HG03460 (cell line): ENCODE results near the gene JARID2.

Source experiments
- ATAC-seq: cut with Tn5 transposase; IDR thresholded peaks from one replicate; pipeline ENCODE4 v1.9.1; 2021; ENCODE audit not compliant: unreplicated experiment

JARID2 gene

DNA sequence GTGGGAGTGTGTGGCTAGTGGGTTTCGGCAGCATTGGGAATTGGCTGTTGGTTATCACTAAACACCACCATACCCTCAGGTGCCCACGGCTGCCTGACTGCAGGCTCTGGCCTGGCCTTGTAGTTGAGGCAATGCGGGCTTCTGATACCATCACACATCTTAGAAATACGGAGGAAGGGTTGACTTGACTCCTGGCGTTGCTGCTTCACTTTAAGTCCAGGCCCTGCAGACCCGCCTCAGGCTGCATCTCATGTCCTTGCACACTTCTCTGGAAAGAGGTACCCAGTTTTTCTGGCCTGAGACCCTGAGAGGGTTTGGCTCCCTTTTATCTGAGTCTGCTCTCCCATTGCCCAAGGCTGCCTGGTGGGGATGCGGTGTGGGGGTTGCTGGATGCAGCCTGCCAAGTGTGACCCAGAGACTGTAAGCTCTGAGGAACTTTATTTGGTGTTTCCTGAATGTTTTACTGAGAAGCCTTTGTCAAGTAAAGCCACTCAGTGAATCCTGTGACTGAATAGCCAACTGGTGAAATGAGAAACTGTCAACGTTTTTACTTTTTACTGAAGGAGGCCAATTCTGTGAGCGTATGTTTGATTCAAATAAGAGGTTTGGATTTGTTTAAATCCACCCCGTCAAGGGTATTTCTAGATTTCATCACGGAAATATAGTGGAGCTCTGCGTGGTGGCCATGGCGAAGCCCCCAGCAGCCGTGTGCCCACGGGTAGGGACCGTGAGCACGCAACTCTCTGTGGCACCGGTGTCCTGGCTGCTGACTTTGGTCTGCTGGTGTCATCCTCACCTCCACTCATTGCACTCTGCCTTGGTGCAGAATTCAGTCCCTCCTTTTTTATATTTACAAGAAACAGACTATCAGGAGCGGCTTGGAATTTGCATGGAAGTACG is 256.8 kb downstream of the JARID2 start:
- no peak for ATAC-seq

DNA sequence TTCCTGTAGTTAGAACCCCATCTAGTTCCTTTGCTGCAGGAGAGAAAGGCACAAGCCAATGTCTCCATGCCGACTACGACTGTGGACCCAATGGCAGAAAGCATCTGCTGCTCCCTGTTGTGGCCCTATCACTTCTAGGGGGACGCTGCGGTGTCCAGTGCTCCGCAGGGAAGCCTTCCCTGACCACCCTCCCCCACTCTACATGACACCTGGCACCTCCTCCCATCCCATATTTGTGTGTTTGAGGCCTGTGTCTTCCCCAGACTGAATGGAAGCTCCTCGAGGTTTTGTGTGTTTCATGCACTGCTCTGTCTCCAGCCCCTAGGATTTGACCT is 257.4 kb downstream of the JARID2 start:
- no peak for ATAC-seq

DNA sequence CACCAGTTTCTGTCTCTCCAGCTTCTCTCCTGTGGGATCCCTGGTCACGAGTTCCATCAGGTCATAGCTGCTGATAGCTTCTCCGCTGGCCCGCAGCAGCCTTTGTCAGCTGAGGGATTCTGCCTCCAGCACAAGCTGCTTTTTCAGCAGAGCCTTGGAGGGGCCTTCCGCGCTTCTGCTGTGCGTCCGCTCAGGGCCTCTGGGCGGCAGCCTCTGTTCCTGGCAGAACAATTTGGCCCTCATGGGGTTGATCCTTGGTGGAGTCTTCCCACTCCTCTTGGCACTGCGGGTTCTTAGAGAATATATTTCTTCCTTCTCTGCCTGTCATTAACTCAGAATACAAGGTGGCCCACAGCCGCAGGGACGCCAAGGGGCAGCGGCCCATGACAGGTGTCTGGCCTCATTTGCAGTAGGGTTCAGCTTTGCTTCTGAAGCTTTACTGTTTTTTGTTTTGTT is 258.2 kb downstream of the JARID2 start:
- no peak for ATAC-seq

DNA sequence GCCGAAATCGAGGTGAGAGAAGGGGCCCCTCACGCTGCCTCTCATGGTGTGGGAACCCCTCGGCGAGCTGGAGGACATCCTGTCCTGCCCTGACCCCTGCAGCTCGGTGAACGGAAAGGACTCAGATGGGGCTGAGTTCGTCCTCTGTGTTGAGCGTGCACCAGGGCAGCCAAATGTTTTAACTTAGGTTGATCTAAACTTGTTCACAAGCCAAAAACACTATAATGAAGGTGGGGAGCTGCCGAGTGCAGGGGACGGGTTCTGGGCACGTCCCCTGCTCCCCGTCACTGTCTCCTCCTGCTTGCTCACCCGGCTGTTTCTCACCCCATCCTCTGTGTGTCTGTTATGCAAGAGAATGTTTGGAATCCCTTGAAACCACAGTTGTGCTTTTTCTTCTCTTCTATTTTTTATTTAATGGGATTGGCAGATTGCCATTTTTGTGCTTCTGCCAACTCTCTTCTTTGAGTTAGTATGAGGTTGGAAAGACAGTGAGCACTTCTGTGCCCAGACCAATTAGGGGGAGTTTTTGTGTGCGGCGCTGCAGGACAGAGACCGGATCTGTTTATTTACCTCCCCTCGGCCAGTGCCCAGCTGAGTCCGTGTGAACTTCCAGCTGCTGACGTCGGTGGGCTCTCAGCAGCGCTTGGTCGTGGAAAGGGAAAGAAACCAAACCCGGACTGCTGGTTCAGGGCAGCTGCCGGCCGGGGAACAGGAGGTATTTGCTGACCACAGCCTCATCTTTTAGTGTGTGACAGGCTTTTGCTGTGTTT is 258.9 kb downstream of the JARID2 start:
- ATAC-seq = no peak

DNA sequence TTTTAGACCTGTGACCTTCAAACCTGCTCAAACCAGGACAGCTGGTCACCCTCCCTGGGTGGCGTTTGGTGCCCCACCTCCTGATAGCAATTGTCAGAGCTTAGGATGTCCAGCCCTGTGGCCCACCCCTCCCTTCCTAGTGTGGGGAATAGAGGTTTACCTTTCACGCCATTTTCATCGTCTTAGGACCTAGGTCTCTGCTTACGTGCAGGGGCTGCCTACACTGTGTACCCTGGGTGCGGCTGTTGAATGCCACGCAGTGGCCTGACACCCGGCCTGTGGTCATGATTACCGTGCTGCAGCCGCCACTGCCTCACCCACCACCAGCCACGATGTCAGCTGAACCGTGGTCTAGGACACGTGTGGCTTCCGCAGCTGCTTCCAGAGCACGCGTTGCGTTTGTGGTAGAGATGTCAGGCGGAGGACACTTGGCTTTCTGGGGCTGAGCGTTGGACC is 259.6 kb downstream of the JARID2 start:
- ATAC-seq = no peak

DNA sequence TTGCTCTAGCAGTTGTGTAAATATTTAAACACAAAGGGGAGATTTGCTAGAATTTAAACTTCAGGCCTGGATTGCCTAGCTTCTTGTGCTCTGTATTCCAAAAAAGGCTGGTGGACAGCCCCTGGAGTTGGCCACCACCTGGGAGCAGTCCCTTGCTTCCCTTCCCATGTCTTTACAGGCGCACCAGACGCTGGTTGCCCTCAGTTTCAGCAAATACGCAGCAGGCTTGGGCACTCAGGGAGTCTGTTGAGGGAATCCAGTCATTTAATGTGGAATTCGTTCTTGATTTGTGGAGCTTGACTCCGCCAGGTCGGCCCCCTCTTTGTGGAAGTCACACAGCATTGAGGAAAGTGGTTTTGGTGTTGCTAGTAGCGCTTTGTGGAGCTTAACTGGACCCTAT is 260.2 kb downstream of the JARID2 start:
- no peak for ATAC-seq

DNA sequence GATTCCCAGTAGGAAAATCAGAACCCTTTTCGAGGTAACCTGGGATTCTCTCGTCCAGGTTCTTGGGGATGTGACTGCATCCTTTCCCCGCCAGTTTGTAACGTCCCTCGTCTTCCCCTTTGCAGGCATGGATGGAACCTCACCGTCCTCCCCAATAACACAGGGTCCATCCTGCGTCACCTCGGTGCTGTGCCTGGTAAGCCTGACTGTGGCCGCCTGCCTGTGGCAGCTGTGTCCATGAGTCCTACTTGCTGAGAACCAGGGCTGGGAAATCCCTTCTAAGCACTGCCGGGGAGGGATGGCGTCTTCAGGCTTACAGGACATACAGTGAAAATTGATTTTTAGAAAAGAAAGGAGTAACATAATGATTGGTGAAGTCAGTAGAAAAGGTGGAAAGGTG is 261.4 kb downstream of the JARID2 start:
- ATAC-seq = no peak

DNA sequence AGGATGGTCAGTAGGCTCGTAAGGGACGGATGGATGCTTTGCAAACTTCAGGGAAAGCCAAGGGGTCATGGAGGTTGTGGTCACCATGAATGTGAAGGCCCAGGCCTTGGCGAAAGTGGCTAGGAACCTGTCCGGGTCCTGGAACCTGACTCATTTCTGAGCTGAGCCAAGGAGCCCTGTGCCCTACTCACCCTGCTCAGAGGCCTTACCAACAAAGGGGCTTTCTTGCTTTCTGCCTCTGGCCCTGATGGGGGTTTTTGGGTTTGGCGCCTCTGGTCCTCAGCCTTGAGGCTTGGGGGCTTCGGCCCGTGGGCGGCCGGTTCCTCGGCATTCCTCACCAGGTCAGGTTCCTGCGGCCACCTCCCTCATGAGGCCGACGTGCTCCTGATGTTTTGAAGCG is 261.9 kb downstream of the JARID2 start:
- ATAC-seq = no peak

DNA sequence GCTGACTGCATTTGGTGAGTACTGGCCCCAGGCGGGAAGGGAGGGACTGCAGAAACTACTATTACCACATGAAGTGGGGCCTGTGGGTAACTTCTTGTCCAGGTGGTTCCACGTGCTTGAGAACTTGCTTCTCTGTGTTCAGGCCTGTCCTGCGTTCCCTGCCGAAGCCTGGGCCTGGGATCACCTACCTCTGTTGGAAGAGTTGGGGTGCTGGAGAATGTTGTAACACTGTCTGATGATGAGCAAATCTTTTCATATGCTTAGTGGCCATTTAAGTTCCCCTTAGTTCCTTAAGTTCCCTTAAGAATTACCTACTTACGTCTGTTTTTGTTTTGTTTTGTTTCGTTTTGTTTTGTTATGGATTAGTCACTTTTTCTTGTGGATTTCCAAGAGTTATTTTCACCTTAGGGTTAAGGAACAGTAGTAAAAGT is 262.6 kb downstream of the JARID2 start:
- ATAC-seq = no peak

DNA sequence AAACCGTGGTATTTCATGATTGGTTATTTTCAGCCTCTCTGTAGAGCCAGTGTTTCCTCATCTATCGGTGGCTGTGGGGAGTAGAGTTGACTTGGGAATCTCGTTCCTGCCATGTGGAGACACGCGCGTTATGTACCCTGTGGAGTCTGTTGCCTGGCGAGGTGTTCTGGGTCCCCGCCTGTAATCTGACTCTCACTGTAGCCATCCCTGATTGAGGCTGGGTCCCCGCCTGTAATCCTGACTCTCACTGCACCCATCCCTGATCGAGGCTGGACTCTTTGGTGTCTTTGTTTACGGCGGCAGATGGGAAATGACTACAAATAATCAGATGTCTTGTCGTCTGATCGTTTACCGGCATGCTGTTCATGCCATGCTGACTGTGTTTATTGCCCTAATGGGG is 263.1 kb downstream of the JARID2 start:
- no peak for ATAC-seq

DNA sequence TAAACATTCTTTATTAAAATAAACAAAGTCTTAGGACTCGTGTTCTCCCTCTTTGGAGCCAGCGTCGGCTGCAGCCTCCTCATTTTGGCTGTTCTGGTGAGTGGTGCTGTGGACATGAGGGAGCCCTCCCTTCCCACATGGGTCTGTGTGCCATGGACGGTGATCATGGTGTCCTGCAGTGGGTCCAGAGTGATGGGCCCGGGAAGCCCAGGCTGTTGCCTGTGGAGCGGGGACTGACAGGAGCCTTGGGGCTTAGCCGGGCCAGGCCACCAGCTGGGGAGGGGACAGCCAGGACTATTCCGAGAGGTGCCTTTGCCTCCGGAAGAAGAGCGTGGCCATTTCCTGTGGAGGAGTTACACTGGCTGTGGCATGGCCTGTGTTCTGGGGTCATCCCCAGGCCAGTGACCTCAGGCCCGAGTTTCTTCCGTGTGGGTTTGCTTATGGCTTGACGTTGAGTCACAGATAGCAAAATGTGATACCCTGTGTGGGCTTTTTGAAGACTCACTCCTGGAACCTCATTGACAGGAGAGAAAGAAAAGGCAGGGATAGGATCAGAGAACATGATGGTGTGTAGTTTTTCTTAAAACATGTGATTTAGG is 263.6 kb downstream of the JARID2 start:
- no peak for ATAC-seq

DNA sequence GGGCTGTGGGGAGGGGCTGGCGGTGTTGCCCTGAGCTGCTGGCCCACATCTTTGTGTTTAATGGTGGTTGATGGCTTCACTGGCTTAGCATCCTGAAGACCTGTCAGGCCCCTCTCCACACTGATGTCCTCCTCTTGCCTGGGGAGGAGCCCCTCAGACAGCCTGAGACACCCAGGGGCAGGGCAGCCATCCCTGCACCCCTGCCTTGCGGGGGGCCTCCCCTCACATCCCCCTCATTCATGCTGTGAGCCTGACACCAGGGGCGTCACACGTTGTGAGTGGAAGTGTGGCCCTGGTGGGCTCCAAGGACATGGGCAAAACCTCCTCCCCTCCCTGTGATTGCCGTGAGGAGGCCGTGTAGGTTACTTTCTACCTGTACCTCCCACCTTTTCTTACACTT is 264.3 kb downstream of the JARID2 start:
- no peak for ATAC-seq

DNA sequence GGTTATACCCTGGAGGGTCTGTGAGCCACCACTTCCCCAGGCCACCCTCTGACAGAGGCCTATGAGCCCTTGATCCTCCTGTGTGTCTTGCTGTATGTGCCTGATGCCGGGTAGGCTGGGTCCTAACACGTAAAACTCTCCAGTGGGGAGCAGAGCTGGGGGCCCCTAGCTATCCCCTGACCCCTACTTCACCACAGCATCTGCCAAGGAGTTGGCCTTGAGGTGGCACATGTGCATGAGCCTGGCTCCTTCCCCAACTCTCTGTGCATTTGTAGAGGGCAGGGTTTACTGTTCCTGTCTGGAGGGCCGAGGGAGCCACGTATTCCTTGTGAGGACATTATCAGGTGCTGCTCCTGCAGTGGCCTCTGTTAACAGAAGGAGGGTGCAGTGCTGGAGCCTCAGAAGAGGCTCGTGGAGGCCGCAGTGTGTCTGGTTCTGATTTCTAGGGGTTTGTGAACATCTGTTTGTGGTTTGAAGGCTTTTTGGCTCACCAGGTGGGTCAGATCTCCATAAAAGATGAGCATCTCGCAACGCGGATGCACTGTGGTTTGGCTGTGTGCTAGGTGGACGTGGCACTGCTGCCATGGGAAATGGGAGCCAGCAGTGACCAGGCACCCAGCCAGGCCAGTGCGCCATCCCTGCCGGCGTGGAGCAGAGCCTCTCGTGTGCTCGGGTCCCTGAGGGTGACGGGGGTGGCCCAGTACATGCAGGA is 264.8 kb downstream of the JARID2 start:
- ATAC-seq = no peak

DNA sequence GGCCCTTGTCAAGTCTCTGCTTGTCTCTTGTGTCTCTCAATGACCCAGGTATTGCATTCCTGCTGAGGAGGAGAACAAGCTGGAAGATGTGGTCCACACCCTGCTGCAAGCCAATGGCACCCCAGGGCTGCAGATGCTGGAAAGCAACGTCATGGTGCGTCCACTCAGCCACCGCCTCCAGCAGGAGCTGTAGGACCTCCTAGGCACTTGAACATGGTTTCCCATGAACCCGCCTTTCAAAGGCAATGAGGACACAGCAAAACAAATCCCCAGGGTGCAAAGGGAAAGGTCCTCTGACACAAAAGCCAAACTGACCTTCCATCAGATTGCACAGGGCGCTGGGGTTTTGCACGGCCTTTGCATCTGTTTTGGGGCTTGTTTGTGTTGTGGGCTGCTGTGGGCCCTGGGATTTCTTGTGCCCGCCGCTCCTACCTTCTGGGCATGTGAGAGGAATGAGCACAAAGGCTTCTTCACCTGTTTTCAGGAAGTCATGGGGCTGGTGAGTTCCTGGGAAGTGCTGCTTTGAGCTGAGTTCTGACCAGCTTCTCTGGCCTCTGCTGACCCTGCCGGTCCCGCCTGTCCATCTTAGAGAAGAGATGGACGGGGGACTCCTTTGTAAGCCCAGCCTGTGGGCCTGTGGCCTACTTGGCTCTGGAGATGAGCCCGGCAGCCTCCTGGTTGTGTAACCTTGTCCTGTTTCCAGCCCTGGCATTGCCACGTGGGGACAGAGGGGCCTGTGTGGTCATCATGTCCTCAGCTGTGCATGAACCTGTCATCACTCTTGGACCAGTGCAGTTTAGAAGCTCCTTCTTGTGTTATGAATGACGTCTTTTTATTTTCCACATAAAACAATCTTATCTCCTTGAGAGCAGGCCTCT is 265.6 kb downstream of the JARID2 start:
- no peak for ATAC-seq

DNA sequence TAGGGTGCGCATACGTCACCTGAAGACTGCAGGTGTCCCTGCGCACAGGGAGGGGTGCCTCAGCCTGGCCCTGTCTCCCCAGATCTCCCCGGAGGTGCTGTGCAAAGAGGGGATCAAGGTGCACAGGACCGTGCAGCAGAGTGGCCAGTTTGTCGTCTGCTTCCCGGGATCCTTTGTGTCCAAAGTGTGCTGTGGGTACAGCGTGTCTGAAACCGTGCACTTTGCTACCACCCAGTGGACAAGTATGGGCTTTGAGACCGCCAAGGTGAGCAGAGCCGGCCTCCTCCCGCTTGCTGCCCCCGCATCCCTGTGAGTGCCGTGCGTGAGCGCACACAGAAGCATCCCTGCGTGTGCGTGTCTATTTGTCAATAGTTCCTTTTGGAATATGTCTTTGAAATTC is 266.3 kb downstream of the JARID2 start:
- no peak for ATAC-seq

DNA sequence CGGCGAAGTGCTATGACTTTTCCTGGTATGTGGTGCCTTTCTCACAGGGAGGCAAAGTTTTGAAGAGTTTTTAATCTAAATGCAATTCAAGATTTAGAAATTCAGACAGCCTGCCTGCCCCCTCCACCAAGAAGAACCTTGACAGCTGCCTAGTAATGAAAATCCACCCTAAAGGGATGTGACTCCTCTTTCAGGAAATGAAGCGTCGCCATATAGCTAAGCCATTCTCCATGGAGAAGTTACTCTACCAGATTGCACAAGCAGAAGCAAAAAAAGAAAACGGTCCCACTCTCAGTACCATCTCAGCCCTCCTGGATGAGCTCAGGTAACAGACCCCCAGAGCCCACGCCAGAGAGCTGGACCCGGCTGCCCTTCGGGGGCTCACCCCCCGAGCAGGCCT is 266.9 kb downstream of the JARID2 start:
- ATAC-seq = no peak

DNA sequence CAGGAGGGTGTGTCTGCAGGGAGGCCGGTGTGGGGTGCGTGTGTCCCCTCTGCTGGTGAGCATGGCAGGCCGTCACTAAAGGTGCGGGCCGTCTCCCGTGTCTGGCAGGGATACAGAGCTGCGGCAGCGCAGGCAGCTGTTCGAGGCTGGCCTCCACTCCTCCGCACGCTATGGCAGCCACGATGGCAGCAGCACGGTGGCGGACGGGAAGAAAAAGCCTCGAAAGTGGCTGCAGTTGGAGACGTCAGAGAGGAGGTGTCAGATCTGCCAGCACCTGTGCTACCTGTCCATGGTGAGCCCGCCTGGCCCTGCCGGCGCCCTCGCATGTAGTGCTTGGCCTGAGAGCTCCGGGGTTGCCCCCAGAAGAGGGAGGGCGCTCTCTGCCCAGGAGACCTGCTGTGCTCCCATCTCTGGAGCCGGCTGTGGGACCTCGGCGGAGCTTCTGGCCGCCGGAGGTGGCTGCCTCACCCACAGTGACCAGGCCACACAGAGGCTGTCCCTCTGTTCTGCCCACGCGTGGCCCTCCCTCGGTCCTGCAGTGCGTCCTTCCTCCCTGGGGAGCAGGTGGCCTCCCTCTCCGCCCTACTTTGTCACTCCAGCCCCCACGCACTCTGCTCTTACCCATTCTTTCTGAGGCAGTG is 267.4 kb downstream of the JARID2 start:
- no peak for ATAC-seq

DNA sequence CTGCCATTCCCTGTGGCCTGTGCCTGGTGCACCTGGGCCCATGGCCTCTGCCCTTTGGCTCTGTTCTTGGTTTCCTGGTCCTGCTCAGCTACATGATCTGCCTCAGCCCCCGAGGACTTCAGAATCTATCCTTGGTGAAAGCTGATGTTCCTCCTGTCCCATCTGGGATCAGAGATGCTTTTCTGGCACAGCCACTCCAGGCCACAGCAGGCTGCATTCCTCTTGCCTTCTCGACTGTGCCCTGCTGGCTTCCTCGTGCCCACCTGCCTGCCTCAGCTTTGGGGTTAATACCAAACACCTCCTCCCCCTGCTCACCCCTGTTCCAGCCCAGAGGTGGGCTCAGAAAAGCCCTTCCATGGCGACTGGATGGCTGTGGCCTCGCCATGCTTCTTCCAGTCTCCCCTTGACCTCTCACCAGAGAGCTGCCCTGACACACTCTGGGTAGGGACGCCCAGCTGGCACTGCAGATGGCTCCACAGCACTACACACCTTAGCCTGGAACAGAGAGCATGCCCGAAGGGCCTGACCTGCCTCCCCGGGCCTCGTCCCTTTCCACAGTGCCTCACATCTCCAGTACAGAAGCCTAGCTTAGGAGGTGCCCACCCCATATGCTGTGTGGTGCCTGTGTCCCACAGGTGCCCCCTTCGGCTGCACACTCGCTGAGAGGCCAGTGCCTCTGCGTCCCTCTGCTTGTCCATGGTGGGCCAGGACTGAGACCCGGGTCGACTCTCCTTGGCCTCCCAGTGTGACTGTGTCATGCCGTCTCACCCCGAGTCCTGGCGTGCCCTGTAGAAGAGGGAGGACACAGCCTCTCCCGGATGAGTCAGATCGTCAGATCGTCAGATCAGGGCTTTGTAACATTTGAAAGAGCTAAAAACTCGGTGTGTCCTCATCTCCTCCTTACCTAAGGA is 268.2 kb downstream of the JARID2 start:
- no peak for ATAC-seq

DNA sequence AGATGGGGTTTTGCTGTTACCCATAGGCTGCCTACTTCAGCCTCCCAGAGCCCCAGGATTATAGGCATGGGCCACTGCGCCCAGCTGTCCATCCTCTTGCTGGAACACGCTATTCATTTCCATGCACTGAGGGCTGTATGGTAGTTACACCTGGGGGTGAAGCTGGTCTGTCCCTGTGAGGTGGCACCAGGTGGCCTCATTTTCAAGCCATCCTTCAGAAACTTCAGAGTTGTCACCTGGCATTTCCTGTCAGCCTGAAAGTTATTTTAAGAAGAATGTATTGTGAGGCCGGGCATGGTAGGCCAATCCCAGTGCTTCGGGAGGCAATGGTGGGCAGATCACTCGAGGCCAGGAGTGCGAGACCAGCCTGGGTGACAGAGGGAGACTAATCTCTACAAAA is 269.4 kb downstream of the JARID2 start:
- ATAC-seq = no peak
